Spleen (tissue), 11 donors: ENCODE data around the gene TCL1B. TPM values are rescaled to one million over a fixed set of nuclear protein-coding genes. Genes with fewer than 3 reads are reported as not detected.

ENCODE experiments used
- DNase-seq: peaks from one replicate; pipeline ENCODE4 v3.0.0-alpha.2; 2020
- H3K27ac ChIP-seq, 8 donors: fragments of 200-600 bp; sonication (generic) in 7 of 8; 1 replicate in 4 of 8; 2 replicates in 4 of 8; pipeline versions ENCODE4 v1.5.0 to v1.8.0; 2016 to 2021; ENCODE audit warnings: inconsistent platforms in 4 of 8, mild to moderate bottlenecking in 4 of 8, moderate library complexity in 1 of 8
- H3K27me3 ChIP-seq, 7 donors: fragments of 200-600 bp; sonication (generic) in 6 of 7; replicated peaks in 1 of 7; 1 replicate in 4 of 7; 2 replicates in 3 of 7; pipeline versions ENCODE4 v1.5.0 to v1.8.0; 2016 to 2021; ENCODE audit warnings: inconsistent platforms in 3 of 7, mild to moderate bottlenecking in 1 of 7
- H3K36me3 ChIP-seq, 6 donors: fragments of 200-600 bp; sonication (generic) in 5 of 6; 1 replicate in 4 of 6; 2 replicates in 2 of 6; pipeline versions ENCODE4 v1.5.0 to v1.8.0; 2016 to 2021; ENCODE audit warnings: inconsistent platforms in 2 of 6
- H3K4me1 ChIP-seq, 6 donors: fragments of 200-600 bp; sonication (generic) in 5 of 6; 1 replicate in 3 of 6; 2 replicates in 3 of 6; pipeline versions ENCODE4 v1.5.0 to v1.8.0; 2016 to 2021; ENCODE audit warnings: inconsistent platforms in 3 of 6
- H3K4me3 ChIP-seq, 8 donors: fragments of 200-600 bp; sonication (generic) in 7 of 8; 1 replicate in 4 of 8; 2 replicates in 4 of 8; pipeline versions ENCODE4 v1.5.0 to v1.8.0; 2016 to 2021; ENCODE audit warnings: inconsistent platforms in 4 of 8, mild to moderate bottlenecking in 4 of 8, moderate library complexity in 2 of 8
- H3K9me3 ChIP-seq, 8 donors: fragments of 200-600 bp; sonication (generic) in 7 of 8; 1 replicate in 4 of 8; 2 replicates in 4 of 8; pipeline versions ENCODE4 v1.5.0 to v1.8.0; 2016 to 2021; ENCODE audit warnings: inconsistent platforms in 4 of 8
- POLR2A ChIP-seq, 3 donors: fragments of 450-650 bp; IDR thresholded peaks; one replicate each; pipeline ENCODE4 v1.5.1; 2017; ENCODE audit warnings: antibody characterized with exemption in 3 of 3, mild to moderate bottlenecking in 1 of 3
- POLR2AphosphoS5 ChIP-seq, 3 donors: sonication (generic); formaldehyde crosslinking; IDR thresholded peaks; one replicate each; pipeline ENCODE4 v1.5.1; 2017; ENCODE audit warnings: antibody characterized with exemption in 3 of 3
- WGBS, 5 donors: extraction: QIAGEN DNeasy Blood & Tissue Kit in 3 of 5; methylation state at CpG; one replicate each; pipeline versions ENCODE4 v1.1.5 to v1.1.7; 2013 to 2018; 5-methylcytosine and 5-hydroxymethylcytosine counted together
- intact Hi-C: fragments of 100-400 bp; cut with DNase I; formaldehyde crosslinking; loops from one replicate; pipeline ENCODE4 v1.15.0; 2023; ENCODE audit warnings: low total_unique reads
- polyA plus RNA-seq, 3 donors: library from polyadenylated mRNA; stranded (reverse); fragments of 200-250 nt; gene quantifications; one replicate each; pipeline ENCODE4 v1.2.1, GENCODE V29; 2013
- total RNA-seq, 7 donors: library from RNA; depleted of rRNA in 3 of 7; stranded (reverse); fragments of >200 nt in 3 of 7; fragmentation: NEBNext Ultra II Directional in 4 of 7; extraction: Animal tissue kit (Norgen Biotek cat#: 25700) in 4 of 7; gene quantifications; one replicate each; pipeline versions ENCODE4 v1.1.0 to v1.2.1, GENCODE V29; 2016 to 2021
- TF ChIP-seq, protein P1 (sequence below), 11 experiments: fragments of 200-600 bp in 7 of 11; fragments of 450-650 bp in 4 of 11; sonication (generic) in 4 of 11; IDR thresholded peaks in 8 of 11; conservative IDR thresholded peaks in 3 of 11; 1 replicate in 7 of 11; 2 replicates in 4 of 11; pipeline versions ENCODE4 v1.4.0 to v1.8.0; 2016 to 2021; ENCODE audit warnings: antibody characterized with exemption in 11 of 11, inconsistent platforms in 4 of 11, mild to moderate bottlenecking in 1 of 11
- donor health status: healthy with polysubstance abuse.
- donor health status: DM: no; HTN: no; CAD: no; lungs with moderate emphysema.
- donor health status: DM: no; HTN: no; CAD: no.
- donor health status: Bipolar disorder and iron deficiency.
- donor health status: healthy.
- donor health status: DM: no; HTN: no; CAD: no.
- donor health status: DM: yes; HTN: yes; CAD: no.

Gene TCL1B
- total and polyA plus RNA-seq, 10 donors: 0.22 to 3.8 (median 0.97) TPM; not detected in 1

DNA sequence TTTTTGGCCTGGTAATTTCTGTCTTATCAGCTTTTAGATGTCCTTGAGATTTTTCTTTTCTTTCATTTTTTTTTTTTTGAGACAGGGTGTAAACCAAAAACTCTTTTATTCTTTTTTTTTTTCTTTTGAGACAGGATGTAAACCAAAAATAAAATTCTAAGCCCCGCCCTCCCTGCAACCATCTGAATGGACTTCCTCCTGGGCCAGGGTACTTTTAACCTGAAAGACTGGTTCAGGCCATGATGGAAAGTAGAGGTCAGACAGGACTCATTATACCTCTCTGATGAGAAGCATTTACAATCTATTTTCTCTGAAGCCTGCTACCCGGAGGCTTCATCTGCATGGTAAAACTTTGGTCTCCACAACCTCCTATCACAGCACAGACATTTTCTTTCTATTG, 33.5 kb upstream of the TCL1B start:
- H3K4me1 ChIP-seq: peaks cover 0 to 20% (median 3%) of the 10 kb centered on the region in 6 donors
- no peak overlapping the region for H3K4me3 ChIP-seq
- no peak for DNase-seq
- no peaks in the 10 kb centered on the region for H3K9me3 ChIP-seq
- 27 to 59% (median 56%) methylated on average over 2 of the region's 2 CpGs for WGBS, 5 donors
- H3K27me3 ChIP-seq: no peaks in the 10 kb centered on the region
- no peaks in the 10 kb centered on the region for H3K36me3 ChIP-seq
- TF ChIP-seq, protein P1, sequence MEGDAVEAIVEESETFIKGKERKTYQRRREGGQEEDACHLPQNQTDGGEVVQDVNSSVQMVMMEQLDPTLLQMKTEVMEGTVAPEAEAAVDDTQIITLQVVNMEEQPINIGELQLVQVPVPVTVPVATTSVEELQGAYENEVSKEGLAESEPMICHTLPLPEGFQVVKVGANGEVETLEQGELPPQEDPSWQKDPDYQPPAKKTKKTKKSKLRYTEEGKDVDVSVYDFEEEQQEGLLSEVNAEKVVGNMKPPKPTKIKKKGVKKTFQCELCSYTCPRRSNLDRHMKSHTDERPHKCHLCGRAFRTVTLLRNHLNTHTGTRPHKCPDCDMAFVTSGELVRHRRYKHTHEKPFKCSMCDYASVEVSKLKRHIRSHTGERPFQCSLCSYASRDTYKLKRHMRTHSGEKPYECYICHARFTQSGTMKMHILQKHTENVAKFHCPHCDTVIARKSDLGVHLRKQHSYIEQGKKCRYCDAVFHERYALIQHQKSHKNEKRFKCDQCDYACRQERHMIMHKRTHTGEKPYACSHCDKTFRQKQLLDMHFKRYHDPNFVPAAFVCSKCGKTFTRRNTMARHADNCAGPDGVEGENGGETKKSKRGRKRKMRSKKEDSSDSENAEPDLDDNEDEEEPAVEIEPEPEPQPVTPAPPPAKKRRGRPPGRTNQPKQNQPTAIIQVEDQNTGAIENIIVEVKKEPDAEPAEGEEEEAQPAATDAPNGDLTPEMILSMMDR (IDR thresholded peaks at IDR 0.05 in 8 of 11, conservative IDR thresholded peaks at IDR 0.05 in 3 of 11): no peak
- TF ChIP-seq POLR2A (IDR thresholded peaks at IDR 0.05) (no peak), POLR2AphosphoS5 (IDR thresholded peaks at IDR 0.05) (no peak)
- peak overlapping the region in 4 of 8 donors; percentile 30 to 68 (median 46) for H3K27ac ChIP-seq
- intact Hi-C loops: no loop called here

DNA sequence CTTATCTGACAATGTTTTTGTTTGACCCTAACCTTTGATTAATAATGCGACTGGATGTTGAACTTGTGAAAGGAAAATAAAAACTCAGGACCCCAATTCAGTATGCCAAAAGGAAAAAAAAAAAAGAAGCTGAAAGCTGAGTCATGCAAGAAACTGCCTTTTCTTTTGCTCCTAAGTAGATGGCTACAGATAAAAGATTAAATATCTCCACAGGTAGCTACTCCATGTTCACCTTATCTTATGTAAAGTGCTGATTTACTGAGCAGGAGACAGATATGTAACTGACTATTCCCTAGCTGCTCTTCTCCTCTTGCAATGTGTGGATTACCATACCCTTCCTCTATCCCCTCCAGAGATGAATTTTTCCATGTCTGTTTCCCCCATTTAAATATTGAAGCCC, 30.8 kb upstream of the TCL1B start:
- TF ChIP-seq POLR2AphosphoS5 (IDR thresholded peaks at IDR 0.05) (no peak), POLR2A (IDR thresholded peaks at IDR 0.05) (no peak)
- TF ChIP-seq, protein P1 (IDR thresholded peaks at IDR 0.05 in 8 of 11, conservative IDR thresholded peaks at IDR 0.05 in 3 of 11): no peak
- no peak for DNase-seq
- peaks cover 0 to 17% (median 0%) of the 10 kb centered on the region in 7 donors for H3K27me3 ChIP-seq
- H3K36me3 ChIP-seq: no peaks in the 10 kb centered on the region
- intact Hi-C loops: no loop called here
- 75 to 91% (median 77%) methylated on average over 1 of the region's 1 CpG for WGBS, 5 donors
- H3K27ac ChIP-seq: no peak overlapping the region
- no peak overlapping the region for H3K4me3 ChIP-seq
- no peaks in the 10 kb centered on the region for H3K9me3 ChIP-seq
- H3K4me1 ChIP-seq: peaks cover 0 to 20% (median 3%) of the 10 kb centered on the region in 6 donors

DNA sequence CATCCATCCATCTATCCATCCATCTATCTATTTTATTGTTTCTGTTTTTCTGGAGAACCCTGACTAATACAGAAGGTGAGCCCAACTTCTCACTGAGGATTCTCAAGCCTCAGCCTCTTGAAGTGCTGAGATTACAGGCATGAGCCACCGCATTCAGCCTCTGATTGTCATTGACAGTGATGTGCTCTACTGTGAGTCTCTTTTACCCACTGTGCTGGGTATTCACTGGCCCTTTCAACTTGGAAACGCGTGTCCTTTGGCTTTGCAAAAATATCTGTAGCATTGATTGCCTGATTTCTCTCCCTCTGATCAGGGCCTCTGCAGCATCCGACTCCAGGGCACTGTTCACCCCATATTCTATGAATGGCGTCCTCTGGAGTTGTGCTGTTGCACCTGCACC, 29.6 kb upstream of the TCL1B start:
- no peaks in the 10 kb centered on the region for H3K36me3 ChIP-seq
- H3K9me3 ChIP-seq: no peaks in the 10 kb centered on the region
- DNase-seq: no peak
- intact Hi-C loops: no loop called here
- peaks cover 0 to 17% (median 3%) of the 10 kb centered on the region in 6 donors for H3K4me1 ChIP-seq
- H3K27ac ChIP-seq: no peak overlapping the region
- WGBS, 5 donors: 81 to 88% (median 84%) methylated on average over 5 of the region's 5 CpGs
- TF ChIP-seq POLR2A (IDR thresholded peaks at IDR 0.05) (no peak), POLR2AphosphoS5 (IDR thresholded peaks at IDR 0.05) (no peak)
- TF ChIP-seq, protein P1 (IDR thresholded peaks at IDR 0.05 in 8 of 11, conservative IDR thresholded peaks at IDR 0.05 in 3 of 11): no peak
- peaks cover 0 to 20% (median 0%) of the 10 kb centered on the region in 7 donors for H3K27me3 ChIP-seq
- H3K4me3 ChIP-seq: no peak overlapping the region

DNA sequence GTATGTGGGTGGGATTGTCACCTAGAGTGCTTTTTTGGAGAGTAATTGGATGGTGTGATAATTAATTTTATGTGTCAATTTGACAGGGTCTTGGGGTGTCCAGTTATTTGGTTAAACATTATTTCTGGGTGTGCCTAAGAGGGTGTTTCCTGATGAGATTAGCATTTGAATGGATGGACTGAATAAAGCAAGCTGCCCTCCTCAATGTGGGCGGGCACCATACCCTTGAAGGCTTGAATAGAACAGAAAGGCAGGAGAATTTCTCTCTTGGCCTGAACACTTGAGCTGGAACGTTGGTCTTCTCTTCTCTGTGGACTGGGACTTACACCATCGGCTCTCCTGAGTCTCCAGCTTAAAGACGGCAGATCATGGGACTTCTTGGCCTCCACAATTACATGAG, 28.8 kb upstream of the TCL1B start:
- 67 to 81% (median 78%) methylated on average over 4 of the region's 4 CpGs for WGBS, 5 donors
- Histone ChIP-seq H3K9me3 (no peaks in the 10 kb centered on the region), H3K36me3 (no peaks in the 10 kb centered on the region), H3K27ac (no peak overlapping the region), H3K4me3 (no peak overlapping the region), H3K4me1 (peaks cover 0 to 16% (median 2%) of the 10 kb centered on the region in 6 donors), H3K27me3 (peaks cover 0 to 20% (median 0%) of the 10 kb centered on the region in 7 donors)
- intact Hi-C loops: no loop called here
- no peak for DNase-seq
- no peak for TF ChIP-seq POLR2AphosphoS5 (IDR thresholded peaks at IDR 0.05)
- TF ChIP-seq POLR2A (IDR thresholded peaks at IDR 0.05): no peak
- TF ChIP-seq, protein P1 (IDR thresholded peaks at IDR 0.05 in 8 of 11, conservative IDR thresholded peaks at IDR 0.05 in 3 of 11): no peak
